Fibroblast of lung (primary cell): ENCODE data around the gene SUGCT. TPM values are rescaled to one million over a fixed set of nuclear protein-coding genes. Genes with fewer than 3 reads are reported as not detected.
A peak's percentile ranks its signal among the peaks of the same experiment; 100 is the strongest.
"Not testable (repeated sequence)": the region's sequence is repeated elsewhere in the genome, so short reads cannot be mapped to it uniquely, and the experiment has no call there.

Source experiments
- DNase-seq, 2 donors: peaks; one replicate each; pipeline versions ENCODE4 v3.0.0 to v3.0.0-alpha.2; 2010; ENCODE audit warnings: low read depth in 2 of 2
- H2AFZ ChIP-seq: 2 replicates; pipeline ENCODE4 v1.5.1; 2012; ENCODE audit warnings: low read length, control low read depth, inconsistent platforms
- H3K27ac ChIP-seq: 2 replicates; pipeline ENCODE4 v1.5.1; 2011; ENCODE audit warnings: low read length, control low read depth; ENCODE audit not compliant: insufficient read depth
- H3K27me3 ChIP-seq: 2 replicates; pipeline ENCODE4 v1.5.1; 2011; ENCODE audit warnings: mild to moderate bottlenecking, low read length; ENCODE audit not compliant: control insufficient read depth, insufficient read depth
- H3K36me3 ChIP-seq: 2 replicates; pipeline ENCODE4 v1.5.1; 2011; ENCODE audit warnings: low read length; ENCODE audit not compliant: control insufficient read depth, insufficient read depth
- H3K4me1 ChIP-seq: 2 replicates; pipeline ENCODE4 v1.5.1; 2011; ENCODE audit warnings: low read length; ENCODE audit not compliant: control insufficient read depth, insufficient read depth; ENCODE audit errors: extremely low read depth
- H3K4me2 ChIP-seq: 2 replicates; pipeline ENCODE4 v1.5.1; 2011; ENCODE audit warnings: low read length, control low read depth; ENCODE audit not compliant: insufficient read depth; ENCODE audit errors: extremely low read depth
- H3K4me3 ChIP-seq, 4 experiments: fragments of 200-600 bp in 1 of 4; sonication (generic) in 1 of 4; replicated peaks in 1 of 4; 2 replicates each; pipeline ENCODE4 v1.5.1; 2011 to 2016; ENCODE audit warnings: low read length in 4 of 4, low read depth in 3 of 4, mild to moderate bottlenecking in 3 of 4, control low read depth in 2 of 4, inconsistent platforms in 1 of 4, mixed read lengths in 1 of 4; ENCODE audit not compliant: insufficient read depth in 1 of 4; ENCODE audit errors: control extremely low read depth in 1 of 4
- H3K79me2 ChIP-seq: 2 replicates; pipeline ENCODE4 v1.5.1; 2012; ENCODE audit warnings: mild to moderate bottlenecking, low read length, inconsistent platforms; ENCODE audit not compliant: control insufficient read depth, insufficient read depth
- H3K9ac ChIP-seq: 2 replicates; pipeline ENCODE4 v1.5.1; 2011; ENCODE audit warnings: mild to moderate bottlenecking, low read length, control low read depth; ENCODE audit not compliant: insufficient read depth
- H3K9me3 ChIP-seq: 2 replicates; pipeline ENCODE4 v1.5.1; 2012; ENCODE audit warnings: low read depth, low read length; ENCODE audit not compliant: control insufficient read depth, insufficient read depth
- H4K20me1 ChIP-seq: 2 replicates; pipeline ENCODE4 v1.5.1; 2011; ENCODE audit warnings: low read length; ENCODE audit not compliant: control insufficient read depth, insufficient read depth; ENCODE audit errors: extremely low read depth
- CTCF ChIP-seq, 2 donors: IDR thresholded peaks in 1 of 2; conservative IDR thresholded peaks in 1 of 2; 1 replicate in 1 of 2; 2 replicates in 1 of 2; pipeline ENCODE4 v1.5.1; 2011 to 2012; ENCODE audit warnings: low read length in 2 of 2, control low read depth in 1 of 2, inconsistent platforms in 1 of 2, low read depth in 1 of 2, mild to moderate bottlenecking in 1 of 2
- EZH2 ChIP-seq: IDR thresholded peaks from 2 replicates; pipeline ENCODE4 v1.5.1; 2012; ENCODE audit warnings: low read length, control low read depth, mild to moderate bottlenecking; ENCODE audit errors: missing control alignments
- polyA plus RNA-seq, 2 donors: library from polyadenylated mRNA; depleted of rRNA in 1 of 2; stranded (reverse) in 1 of 2; unstranded in 1 of 2; fragments of >200 nt; gene quantifications; 2 replicates each; pipeline ENCODE4 v1.2.1, GENCODE V29; 2011 to 2012; ENCODE audit warnings: missing spikeins in 1 of 2
- total RNA-seq: library from RNA; depleted of rRNA; stranded (reverse); fragments of >200 nt; gene quantifications from 2 replicates; pipeline ENCODE4 v1.2.1, GENCODE V29; 2014

SUGCT gene
- total and polyA plus RNA-seq, 2 donors (not counting 1 experiment from before 2014, with no cell fraction given), result 8.4 to 16.5 TPM

- H3K27me3 ChIP-seq, result no peaks in the 10 kb centered on the region
- H3K4me3 ChIP-seq, result no peak overlapping the region
- no peaks in the 10 kb centered on the region for H3K36me3 ChIP-seq
- no peak overlapping the region for H3K9ac ChIP-seq
- no peaks in the 10 kb centered on the region for H4K20me1 ChIP-seq
- TF ChIP-seq EZH2 (no peak), CTCF (conservative IDR thresholded peaks at IDR 0.05 in 1 of 2, IDR thresholded peaks at IDR 0.05 in 1 of 2; ENCODE audit: low read depth in 1 of 2, low read length in 2 of 2) (no peak)
- no peak overlapping the region for H2AFZ ChIP-seq
- no peaks in the 10 kb centered on the region for H3K9me3 ChIP-seq
- DNase-seq, result peak in 1 of 2 donors; percentile 67
- H3K79me2 ChIP-seq, result no peaks in the 10 kb centered on the region
- H3K4me1 ChIP-seq, result no peaks in the 10 kb centered on the region
- H3K27ac ChIP-seq, result no peak overlapping the region
- no peak overlapping the region for H3K4me2 ChIP-seq
Measured at GRCh38 chr7:40647719-40648118, 512.9 kb downstream of the SUGCT start.

- Histone ChIP-seq H3K36me3 (no peaks in the 10 kb centered on the region), H3K9ac (no peak overlapping the region), H3K4me2 (no peak overlapping the region), H3K4me3 (no peak overlapping the region), H4K20me1 (no peaks in the 10 kb centered on the region), H3K4me1 (no peaks in the 10 kb centered on the region), H3K9me3 (no peaks in the 10 kb centered on the region), H3K27me3 (no peaks in the 10 kb centered on the region), H3K27ac (no peak overlapping the region), H2AFZ (no peak overlapping the region), H3K79me2 (no peaks in the 10 kb centered on the region)
- TF ChIP-seq CTCF (conservative IDR thresholded peaks at IDR 0.05 in 1 of 2, IDR thresholded peaks at IDR 0.05 in 1 of 2; ENCODE audit: low read depth in 1 of 2, low read length in 2 of 2), result no peak
- TF ChIP-seq EZH2, result no peak
- DNase-seq, result no peak
Measured at GRCh38 chr7:40649247-40649646, 514.4 kb downstream of the SUGCT start.

- not testable (repeated sequence) for H3K79me2 ChIP-seq, H3K9me3 ChIP-seq, H3K4me2 ChIP-seq, H3K4me3 ChIP-seq, H3K9ac ChIP-seq, H2AFZ ChIP-seq, H3K27ac ChIP-seq, H3K4me1 ChIP-seq, H3K36me3 ChIP-seq, H3K27me3 ChIP-seq, DNase-seq, H4K20me1 ChIP-seq
Measured at GRCh38 chr7:40650903-40651302, 516.1 kb downstream of the SUGCT start.
